IMR-90 (cell line): ENCODE results near the gene KAZALD1.

Experiments used
- BHLHE40 ChIP-seq: fragments of 150-350 bp; IDR thresholded peaks from 2 replicates; pipeline ENCODE4 v1.6.1; 2016; ENCODE audit warnings: mild to moderate bottlenecking, low read depth, low read length
- CTCF ChIP-seq: conservative IDR thresholded peaks from 2 replicates; pipeline ENCODE4 v1.5.1; 2012; ENCODE audit warnings: mild to moderate bottlenecking, low read depth, low read length, improper control_type of control experiment
- MAZ ChIP-seq: IDR thresholded peaks from 2 replicates; pipeline ENCODE4 v1.6.1; 2012; ENCODE audit warnings: low read depth, mild to moderate bottlenecking, low read length, improper control_type of control experiment, moderate library complexity, borderline replicate concordance
- MXI1 ChIP-seq: IDR thresholded peaks from 2 replicates; pipeline ENCODE4 v1.6.1; 2012; ENCODE audit warnings: low read depth, mild to moderate bottlenecking, low read length, moderate library complexity, borderline replicate concordance
- POLR2A ChIP-seq: IDR thresholded peaks from 2 replicates; pipeline ENCODE4 v1.6.1; 2012; ENCODE audit warnings: mild to moderate bottlenecking, low read depth, low read length
- RAD21 ChIP-seq: IDR thresholded peaks from 2 replicates; pipeline ENCODE4 v1.6.1; 2012; ENCODE audit warnings: low read length, improper control_type of control experiment
- RFX5 ChIP-seq: IDR thresholded peaks from 2 replicates; pipeline ENCODE4 v1.8.0; 2012; ENCODE audit warnings: low read depth, mild to moderate bottlenecking, low read length, moderate library complexity

- no peak for TF ChIP-seq RAD21
- no peak for TF ChIP-seq MXI1
- TF ChIP-seq CTCF = no peak
- no peak for TF ChIP-seq POLR2A
- no peak for TF ChIP-seq BHLHE40
- no peak for TF ChIP-seq MAZ
- TF ChIP-seq RFX5 = no peak
Observed at GRCh38 chr10:101020427-101021075, 41.2 kb upstream of the KAZALD1 start.
